WTC11 (cell line): ENCODE measurements around the gene CLSTN2. TPM values are rescaled to one million over a fixed set of nuclear protein-coding genes. Genes with fewer than 3 reads are reported as not detected.

ENCODE experiments used
- ATAC-seq: fragments of 200-7000 bp; cut with Tn5 transposase; 2 replicates; pipeline ENCODE4 v1.10.0; 2021; ENCODE audit warnings: mild to moderate bottlenecking, moderate library complexity
- CTCF ChIA-PET: fragments of 300-600 bp; sonication (Branson Sonifier 250); formaldehyde crosslinking; loops from one replicate; lab custom pipeline; 2021; ENCODE audit warnings: antibody characterized with exemption; lab: Charles Lee
- POLR2A ChIA-PET: fragments of 350-600 bp; sonication (Branson Sonifier 250); formaldehyde crosslinking; loops from one replicate; lab custom pipeline; 2021; ENCODE audit warnings: antibody characterized with exemption; lab: Charles Lee
- DNase-seq: peaks from one replicate; pipeline ENCODE4 v3.0.0; 2021; ENCODE audit warnings: low spot score
- H3K27ac Mint-ChIP-seq: 2 replicates; pipeline ENCODE4 v1.8.0; 2021; ENCODE audit warnings: mixed read lengths
- H3K27me3 Mint-ChIP-seq: 2 replicates; pipeline ENCODE4 v1.8.0; 2021; ENCODE audit warnings: low read depth, mild to moderate bottlenecking, moderate library complexity, mixed read lengths
- H3K36me3 Mint-ChIP-seq: 2 replicates; pipeline ENCODE4 v1.8.0; 2021; ENCODE audit warnings: mixed read lengths
- H3K4me1 Mint-ChIP-seq: 2 replicates; pipeline ENCODE4 v1.8.0; 2022; ENCODE audit warnings: mixed read lengths
- H3K4me3 Mint-ChIP-seq: 2 replicates; pipeline ENCODE4 v1.8.0; 2021; ENCODE audit warnings: mild to moderate bottlenecking, moderate library complexity, mixed read lengths
- H3K9me3 Mint-ChIP-seq: 2 replicates; pipeline ENCODE4 v1.8.0; 2021; ENCODE audit warnings: mixed read lengths
- AFF4 ChIP-seq: sonication (generic); formaldehyde crosslinking; IDR thresholded peaks from 2 replicates; pipeline ENCODE4 v1.8.1; 2023; ENCODE audit warnings: mild to moderate bottlenecking, missing genetic modification reagents, borderline replicate concordance
- AR ChIP-seq: fragments of 250-450 bp; sonication (Bioruptor Pico); IDR thresholded peaks from 2 replicates; pipeline ENCODE4 v1.9.0; 2021; ENCODE audit warnings: mild to moderate bottlenecking
- ATF1 ChIP-seq: sonication (generic); formaldehyde crosslinking; IDR thresholded peaks from 2 replicates; pipeline ENCODE4 v1.8.1; 2023; ENCODE audit warnings: mild to moderate bottlenecking, moderate library complexity, missing genetic modification reagents
- ATF6 ChIP-seq: sonication (generic); formaldehyde crosslinking; IDR thresholded peaks from 2 replicates; pipeline ENCODE4 v1.8.1; 2023; ENCODE audit warnings: mild to moderate bottlenecking, missing genetic modification reagents
- ETV6 ChIP-seq: sonication (generic); formaldehyde crosslinking; IDR thresholded peaks from 2 replicates; pipeline ENCODE4 v1.8.1; 2022; ENCODE audit warnings: mild to moderate bottlenecking, missing genetic modification reagents
- GRHL2 ChIP-seq: fragments of 250-450 bp; sonication (Bioruptor Pico); IDR thresholded peaks from 2 replicates; pipeline ENCODE4 v1.8.0; 2022; ENCODE audit warnings: mild to moderate bottlenecking, moderate library complexity; ENCODE audit not compliant: insufficient replicate concordance, severe bottlenecking
- GTF2I ChIP-seq: fragments of 250-450 bp; sonication (Bioruptor Pico); conservative IDR thresholded peaks from 2 replicates; pipeline ENCODE4 v1.4.0; 2021; ENCODE audit warnings: mild to moderate bottlenecking
- IRF1 ChIP-seq: sonication (generic); formaldehyde crosslinking; IDR thresholded peaks from 2 replicates; pipeline ENCODE4 v1.8.0; 2023; ENCODE audit warnings: missing genetic modification reagents
- JUN ChIP-seq: sonication (generic); formaldehyde crosslinking; IDR thresholded peaks from 2 replicates; pipeline ENCODE4 v1.8.0; 2023; ENCODE audit warnings: mild to moderate bottlenecking, missing genetic modification reagents
- USF1 ChIP-seq: sonication (generic); formaldehyde crosslinking; IDR thresholded peaks from 2 replicates; pipeline ENCODE4 v1.8.0; 2022; ENCODE audit warnings: mild to moderate bottlenecking, missing genetic modification reagents
- ZNF317 ChIP-seq: sonication (generic); formaldehyde crosslinking; IDR thresholded peaks from 2 replicates; pipeline ENCODE4 v1.8.1; 2023; ENCODE audit warnings: low read depth, mild to moderate bottlenecking, moderate library complexity, missing genetic modification reagents, borderline replicate concordance
- ZNF532 ChIP-seq: fragments of 250-450 bp; sonication (Bioruptor Pico); IDR thresholded peaks from 2 replicates; pipeline ENCODE4 v1.9.0; 2021; ENCODE audit warnings: mild to moderate bottlenecking, borderline replicate concordance
- ZSCAN18 ChIP-seq: fragments of 250-450 bp; sonication (Bioruptor Pico); IDR thresholded peaks from 2 replicates; pipeline ENCODE4 v2.1.2; 2022; ENCODE audit warnings: mild to moderate bottlenecking, moderate library complexity
- total RNA-seq: library from RNA; stranded (reverse); gene quantifications from 3 replicates; pipeline ENCODE4 v1.2.3, GENCODE V29; 2021

Gene CLSTN2
- total RNA-seq, 1 experiment from 2014 or later = 0.35 TPM

GRCh38 chr3:140338916-140339315 is 403.9 kb downstream of the CLSTN2 start (continued):
- TF ChIP-seq ZNF317 (CRISPR knock-in tag) (no peak), AFF4 (no peak), AR (no peak), JUN (CRISPR knock-in tag) (no peak)

- Mint-ChIP-seq H3K9me3 (no peaks in the 10 kb centered on the region), H3K27ac (peak overlapping the region; percentile 91), H3K4me3 (no peak overlapping the region), H3K4me1 (peaks cover 58% of the 10 kb centered on the region), H3K27me3 (peaks cover 6% of the 10 kb centered on the region), H3K36me3 (peaks cover 3% of the 10 kb centered on the region; the same call in 1 of the 2 replicates)
- DNase-seq (peak; percentile 17), ATAC-seq (peak; percentile 18)
- TF ChIP-seq ETV6 (CRISPR knock-in tag) (0 out of 2 replicates have a peak, but pooled peaks have one; percentile 32), ZSCAN18 (no peak)
- CTCF ChIA-PET = interaction anchor here (1.0 kb wide), 1 partner anchor 20 kb away, joined by 3 read pairs; no protein-coding TSS in a partner anchor
- POLR2A ChIA-PET = no interaction called here
These were observed 406.2 kb downstream of the CLSTN2 start for GRCh38 chr3:140341203-140341602.

GRCh38 chr3:140341817-140342403 is 406.9 kb downstream of the CLSTN2 start:
- Mint-ChIP-seq H3K4me3 (peak overlapping the region; percentile 15; the same call in 1 of the 2 replicates), H3K9me3 (no peaks in the 10 kb centered on the region), H3K4me1 (peaks cover 63% of the 10 kb centered on the region), H3K27ac (peak overlapping the region; percentile 86), H3K27me3 (peaks cover 6% of the 10 kb centered on the region), H3K36me3 (peaks cover 3% of the 10 kb centered on the region; the same call in 1 of the 2 replicates)
- POLR2A ChIA-PET = no interaction called here
- ATAC-seq = peak; percentile 93
- CTCF ChIA-PET = interaction anchor here (1.2 kb wide), 1 partner anchor 213 kb away, joined by 3 read pairs; no protein-coding TSS in a partner anchor
- peak; percentile 41 for DNase-seq
- TF ChIP-seq IRF1 (CRISPR knock-in tag) (no peak), ATF6 (CRISPR knock-in tag) (no peak), USF1 (CRISPR knock-in tag) (no peak), ATF1 (no peak), GTF2I (CRISPR knock-in tag) (no peak), GRHL2 (CRISPR knock-in tag) (no peak), ZSCAN18 (peak; percentile 42; the same call in 1 of the 2 replicates), ZNF532 (CRISPR knock-in tag) (0 out of 2 replicates have a peak, but pooled peaks have one; percentile 23)
